ENCODE results near the gene CTAGE1. TPM values are rescaled to one million over a fixed set of nuclear protein-coding genes. Genes with fewer than 3 reads are reported as not detected.

The CTAGE1 gene
- total and polyA plus RNA-seq, 2 donors (not counting 1 experiment from before 2014, with no cell fraction given), result not detected

DNA sequence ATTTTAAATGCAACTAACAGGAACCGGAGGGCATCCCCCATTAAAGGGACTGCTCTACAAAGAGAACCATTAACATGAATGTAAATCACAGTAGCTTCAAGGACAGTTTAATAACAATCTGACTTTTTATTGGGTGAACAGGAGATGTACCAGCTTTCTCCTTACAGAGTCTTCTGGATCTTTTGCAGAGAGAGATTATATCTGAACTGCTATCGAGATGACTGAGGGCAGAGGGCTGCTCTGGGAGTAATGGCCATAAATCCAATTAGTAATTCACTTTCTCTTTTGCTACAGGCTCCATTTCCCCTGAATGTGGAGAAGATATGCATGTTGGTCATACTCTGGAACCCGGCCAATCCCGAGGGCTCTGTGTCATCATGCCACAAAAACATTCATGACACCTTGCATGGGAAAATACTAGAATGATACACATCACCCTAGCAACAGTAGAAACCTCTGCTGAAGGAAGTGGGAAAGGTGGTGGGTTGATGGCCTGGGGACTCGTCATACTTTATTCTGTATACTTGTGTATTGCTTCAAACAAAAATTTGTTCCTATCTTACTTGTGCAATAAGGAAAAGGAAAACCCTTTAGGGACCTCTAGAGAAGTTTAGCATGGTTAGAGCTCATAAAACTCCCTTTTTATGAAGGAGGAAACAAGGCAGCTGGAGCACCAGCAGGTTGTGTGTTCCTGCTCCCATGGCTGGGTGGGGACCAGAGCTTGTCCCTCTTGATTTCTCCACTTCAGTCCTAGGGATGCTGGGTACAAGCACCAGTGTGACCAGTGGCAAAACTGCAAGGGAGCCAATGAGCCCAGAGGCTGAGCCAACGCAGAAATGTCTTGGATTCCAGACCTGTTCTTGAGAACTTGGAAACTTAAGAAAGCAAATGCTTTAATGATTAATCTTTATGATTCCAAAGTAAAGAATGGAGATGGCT is 26.0 kb downstream of the CTAGE1 start:
- H3K27ac ChIP-seq (ENCODE audit: low read length in 2 of 2), result no peak overlapping the region
- no CpG with 5 or more reads among the region's 6 CpGs for WGBS (ENCODE audit: insufficient coverage)
- H3K4me1 ChIP-seq (ENCODE audit: control insufficient read depth in 2 of 2, insufficient read depth in 2 of 2, low read length in 2 of 2), result no peaks in the 10 kb centered on the region
- Mint-ChIP-seq H3K27me3 (no peaks in the 10 kb centered on the region), H3K4me3 (no peak overlapping the region), H3K9me3 (ENCODE audit: insufficient read depth) (peaks cover 3% of the 10 kb centered on the region), H3K27ac (no peak overlapping the region), H3K4me1 (no peaks in the 10 kb centered on the region)
- TF ChIP-seq, protein P1, sequence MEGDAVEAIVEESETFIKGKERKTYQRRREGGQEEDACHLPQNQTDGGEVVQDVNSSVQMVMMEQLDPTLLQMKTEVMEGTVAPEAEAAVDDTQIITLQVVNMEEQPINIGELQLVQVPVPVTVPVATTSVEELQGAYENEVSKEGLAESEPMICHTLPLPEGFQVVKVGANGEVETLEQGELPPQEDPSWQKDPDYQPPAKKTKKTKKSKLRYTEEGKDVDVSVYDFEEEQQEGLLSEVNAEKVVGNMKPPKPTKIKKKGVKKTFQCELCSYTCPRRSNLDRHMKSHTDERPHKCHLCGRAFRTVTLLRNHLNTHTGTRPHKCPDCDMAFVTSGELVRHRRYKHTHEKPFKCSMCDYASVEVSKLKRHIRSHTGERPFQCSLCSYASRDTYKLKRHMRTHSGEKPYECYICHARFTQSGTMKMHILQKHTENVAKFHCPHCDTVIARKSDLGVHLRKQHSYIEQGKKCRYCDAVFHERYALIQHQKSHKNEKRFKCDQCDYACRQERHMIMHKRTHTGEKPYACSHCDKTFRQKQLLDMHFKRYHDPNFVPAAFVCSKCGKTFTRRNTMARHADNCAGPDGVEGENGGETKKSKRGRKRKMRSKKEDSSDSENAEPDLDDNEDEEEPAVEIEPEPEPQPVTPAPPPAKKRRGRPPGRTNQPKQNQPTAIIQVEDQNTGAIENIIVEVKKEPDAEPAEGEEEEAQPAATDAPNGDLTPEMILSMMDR (IDR thresholded peaks at IDR 0.05), result no peak
- no peak for TF ChIP-seq EZH2 (IDR thresholded peaks at IDR 0.05; ENCODE audit: borderline replicate concordance, insufficient read depth, low read depth, low read length, poor library complexity, severe bottlenecking)
- DNase-seq (no peak), ATAC-seq (ENCODE audit: low read depth) (no peak)
- peaks cover 0 to 3% (median 0%) of the 10 kb centered on the region in 3 donors for H3K9me3 ChIP-seq (ENCODE audit: control extremely low read depth in 1 of 3, control insufficient read depth in 2 of 3, insufficient read depth in 1 of 3, low read length in 2 of 3)
- no peak overlapping the region for H2AFZ ChIP-seq (ENCODE audit: insufficient read depth, low read depth, low read length, poor library complexity, severe bottlenecking)
- no peaks in the 10 kb centered on the region for H4K20me1 ChIP-seq (ENCODE audit: control insufficient read depth, insufficient read depth, low read length, poor library complexity, severe bottlenecking)
- H3K4me2 ChIP-seq (replicated peaks; ENCODE audit: low read depth, low read length, poor library complexity, severe bottlenecking), result no peak overlapping the region
- no peaks in the 10 kb centered on the region for H3K27me3 ChIP-seq (replicated peaks in 1 of 4; ENCODE audit: control extremely low read depth in 1 of 4, control insufficient read depth in 3 of 4, insufficient read depth in 4 of 4, low read length in 3 of 4)
- CTCF ChIA-PET, result no interaction called here
- H3K9ac ChIP-seq (ENCODE audit: low read length), result no peak overlapping the region
- no peaks in the 10 kb centered on the region for H3K79me2 ChIP-seq (ENCODE audit: control insufficient read depth, insufficient read depth, low read length)
- POLR2A ChIA-PET, result no interaction called here
- H3K36me3 ChIP-seq (replicated peaks in 1 of 2; ENCODE audit: control extremely low read depth in 1 of 2, control insufficient read depth in 1 of 2, extremely low read depth in 1 of 2, insufficient read depth in 2 of 2, low read length in 1 of 2), result no peaks in the 10 kb centered on the region
- H3K4me3 ChIP-seq (ENCODE audit: control extremely low read depth in 1 of 5, extremely low read depth in 1 of 5, insufficient read depth in 1 of 5, low read depth in 2 of 5, low read length in 4 of 5), result no peak overlapping the region
- intact Hi-C loops (cut with micrococcal nuclease), result no loop called here

- Mint-ChIP-seq H3K4me1 (no peaks in the 10 kb centered on the region), H3K27ac (no peak overlapping the region), H3K27me3 (no peaks in the 10 kb centered on the region), H3K4me3 (no peak overlapping the region), H3K9me3 (ENCODE audit: insufficient read depth) (peaks cover 3% of the 10 kb centered on the region)
- TF ChIP-seq, protein P1 (IDR thresholded peaks at IDR 0.05), result no peak
- no peak for TF ChIP-seq EZH2 (IDR thresholded peaks at IDR 0.05; ENCODE audit: borderline replicate concordance, insufficient read depth, low read depth, low read length, poor library complexity, severe bottlenecking)
- Histone ChIP-seq H3K9ac (ENCODE audit: low read length) (no peak overlapping the region), H3K27me3 (replicated peaks in 1 of 4; ENCODE audit: control extremely low read depth in 1 of 4, control insufficient read depth in 3 of 4, insufficient read depth in 4 of 4, low read length in 3 of 4) (no peaks in the 10 kb centered on the region), H3K4me3 (ENCODE audit: control extremely low read depth in 1 of 5, extremely low read depth in 1 of 5, insufficient read depth in 1 of 5, low read depth in 2 of 5, low read length in 4 of 5) (no peak overlapping the region), H3K4me1 (ENCODE audit: control insufficient read depth in 2 of 2, insufficient read depth in 2 of 2, low read length in 2 of 2) (no peaks in the 10 kb centered on the region), H2AFZ (ENCODE audit: insufficient read depth, low read depth, low read length, poor library complexity, severe bottlenecking) (no peak overlapping the region), H4K20me1 (ENCODE audit: control insufficient read depth, insufficient read depth, low read length, poor library complexity, severe bottlenecking) (no peaks in the 10 kb centered on the region), H3K4me2 (replicated peaks; ENCODE audit: low read depth, low read length, poor library complexity, severe bottlenecking) (no peak overlapping the region), H3K79me2 (ENCODE audit: control insufficient read depth, insufficient read depth, low read length) (no peaks in the 10 kb centered on the region), H3K9me3 (ENCODE audit: control extremely low read depth in 1 of 3, control insufficient read depth in 2 of 3, insufficient read depth in 1 of 3, low read length in 2 of 3) (peaks cover 0 to 3% (median 0%) of the 10 kb centered on the region in 3 donors), H3K27ac (ENCODE audit: low read length in 2 of 2) (no peak overlapping the region), H3K36me3 (replicated peaks in 1 of 2; ENCODE audit: control extremely low read depth in 1 of 2, control insufficient read depth in 1 of 2, extremely low read depth in 1 of 2, insufficient read depth in 2 of 2, low read length in 1 of 2) (no peaks in the 10 kb centered on the region)
- ATAC-seq (ENCODE audit: low read depth), result no peak
- DNase-seq, result no peak
- intact Hi-C loops (cut with micrococcal nuclease), result no loop called here
- POLR2A ChIA-PET, result no interaction called here
- WGBS (ENCODE audit: insufficient coverage), result no CpG with 5 or more reads among the region's 1 CpG
- CTCF ChIA-PET, result no interaction called here
Observed at GRCh38 chr18:22387787-22388186, 29.9 kb downstream of the CTAGE1 start.
